Transverse colon (tissue), 4 donors: ENCODE results near the gene LPCAT1.
"Not testable (repeated sequence)": the region's sequence is repeated elsewhere in the genome, so short reads cannot be mapped to it uniquely, and the experiment has no call there.

Experiments
- POLR2A ChIP-seq: fragments of 450-650 bp; IDR thresholded peaks from one replicate; pipeline ENCODE4 v1.6.1; 2016; ENCODE audit warnings: antibody characterized with exemption, mild to moderate bottlenecking, moderate library complexity
- POLR2AphosphoS5 ChIP-seq, 3 donors: sonication (generic); formaldehyde crosslinking; IDR thresholded peaks; one replicate each; pipeline ENCODE4 v1.6.1; 2016; ENCODE audit warnings: antibody characterized with exemption in 3 of 3
- TF ChIP-seq, protein P1 (sequence below), 5 experiments: fragments of 200-600 bp in 3 of 5; fragments of 450-650 bp in 2 of 5; sonication (generic) in 3 of 5; IDR thresholded peaks; 1 replicate in 2 of 5; 2 replicates in 3 of 5; pipeline ENCODE4 v1.5.1; 2016 to 2017; ENCODE audit warnings: antibody characterized with exemption in 5 of 5, inconsistent platforms in 3 of 5, mild to moderate bottlenecking in 2 of 5, moderate library complexity in 1 of 5

DNA sequence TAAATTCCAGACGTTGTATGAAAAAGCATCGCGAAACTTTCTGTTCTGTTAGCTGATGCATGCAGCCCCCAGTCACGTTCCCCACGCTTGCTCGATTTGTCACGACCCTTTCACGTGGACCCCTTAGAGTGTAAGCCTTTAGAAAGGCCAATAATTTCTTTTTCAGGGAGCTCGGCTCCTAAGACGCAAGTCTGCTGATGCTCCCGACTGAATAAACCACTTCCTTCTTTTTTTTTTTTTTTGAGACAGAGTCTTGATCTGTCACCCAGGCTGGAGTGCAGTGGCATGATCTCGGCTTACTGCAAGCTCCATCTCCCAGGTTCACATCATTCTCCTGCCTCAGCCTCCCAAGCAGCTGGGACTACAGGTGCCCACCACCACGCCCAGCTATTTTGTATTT, 36.7 kb upstream of the LPCAT1 start:
- TF ChIP-seq, protein P1, sequence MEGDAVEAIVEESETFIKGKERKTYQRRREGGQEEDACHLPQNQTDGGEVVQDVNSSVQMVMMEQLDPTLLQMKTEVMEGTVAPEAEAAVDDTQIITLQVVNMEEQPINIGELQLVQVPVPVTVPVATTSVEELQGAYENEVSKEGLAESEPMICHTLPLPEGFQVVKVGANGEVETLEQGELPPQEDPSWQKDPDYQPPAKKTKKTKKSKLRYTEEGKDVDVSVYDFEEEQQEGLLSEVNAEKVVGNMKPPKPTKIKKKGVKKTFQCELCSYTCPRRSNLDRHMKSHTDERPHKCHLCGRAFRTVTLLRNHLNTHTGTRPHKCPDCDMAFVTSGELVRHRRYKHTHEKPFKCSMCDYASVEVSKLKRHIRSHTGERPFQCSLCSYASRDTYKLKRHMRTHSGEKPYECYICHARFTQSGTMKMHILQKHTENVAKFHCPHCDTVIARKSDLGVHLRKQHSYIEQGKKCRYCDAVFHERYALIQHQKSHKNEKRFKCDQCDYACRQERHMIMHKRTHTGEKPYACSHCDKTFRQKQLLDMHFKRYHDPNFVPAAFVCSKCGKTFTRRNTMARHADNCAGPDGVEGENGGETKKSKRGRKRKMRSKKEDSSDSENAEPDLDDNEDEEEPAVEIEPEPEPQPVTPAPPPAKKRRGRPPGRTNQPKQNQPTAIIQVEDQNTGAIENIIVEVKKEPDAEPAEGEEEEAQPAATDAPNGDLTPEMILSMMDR (IDR thresholded peaks at IDR 0.05), result not testable (repeated sequence)
- TF ChIP-seq POLR2A; POLR2AphosphoS5 (IDR thresholded peaks at IDR 0.05): not testable (repeated sequence)
